ENCODE measurements around the gene ABTB2.

The ABTB2 gene

DNA sequence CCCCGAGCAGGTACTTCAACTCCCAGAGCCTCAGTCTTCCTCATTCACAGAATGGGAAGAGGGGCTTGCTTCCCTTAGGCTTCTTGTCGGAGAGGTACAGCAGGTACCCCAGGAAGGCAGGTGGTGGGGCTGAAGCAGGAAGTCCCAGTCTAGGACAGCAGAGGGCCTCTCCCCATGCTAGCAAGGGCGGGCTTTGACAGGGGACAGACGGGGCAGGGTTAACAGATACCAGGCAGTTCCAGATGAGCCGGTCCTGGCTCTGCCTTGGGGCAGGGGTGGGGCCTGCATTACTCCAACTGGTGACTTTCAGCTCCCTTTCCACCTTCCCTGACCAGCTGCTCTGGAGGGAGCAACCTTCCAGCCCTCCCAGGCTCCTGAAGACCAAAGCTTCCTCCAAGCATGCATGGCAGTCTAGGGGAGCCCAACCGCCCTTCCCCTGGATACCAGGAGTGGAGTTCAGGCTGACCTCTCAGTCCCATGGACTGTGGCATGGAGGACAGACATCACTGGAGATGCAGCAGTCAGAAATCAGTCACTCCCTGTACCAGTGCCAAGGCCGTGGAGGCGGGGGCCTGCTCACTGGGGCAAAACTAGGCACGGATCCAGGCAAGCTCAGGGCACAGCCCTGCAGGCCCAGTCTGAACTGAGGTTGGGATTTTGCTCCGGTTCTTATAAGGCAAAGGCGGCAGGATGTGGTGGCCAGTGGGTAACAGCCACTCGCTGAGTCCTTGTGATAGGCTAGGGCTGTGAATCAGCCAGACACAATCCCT, 191.8 kb downstream of the ABTB2 start:
- TF ChIP-seq POLR2AphosphoS5 (IDR thresholded peaks at IDR 0.05; ENCODE audit: low read depth, low read length): no peak
- no peak for TF ChIP-seq FOXP2 (optimal IDR thresholded peaks at IDR 0.05; ENCODE audit: borderline replicate concordance, extremely low read depth, extremely low read length, insufficient read depth)
- TF ChIP-seq TAF1 (IDR thresholded peaks at IDR 0.05; ENCODE audit: borderline replicate concordance, insufficient read depth, low read length): no peak
- TF ChIP-seq REST (IDR thresholded peaks at IDR 0.05; ENCODE audit: insufficient read depth in 1 of 2, low read depth in 2 of 2, low read length in 2 of 2): no peak
- TF ChIP-seq SIN3A (IDR thresholded peaks at IDR 0.05; ENCODE audit: borderline replicate concordance, insufficient read depth, low read length): no peak

DNA sequence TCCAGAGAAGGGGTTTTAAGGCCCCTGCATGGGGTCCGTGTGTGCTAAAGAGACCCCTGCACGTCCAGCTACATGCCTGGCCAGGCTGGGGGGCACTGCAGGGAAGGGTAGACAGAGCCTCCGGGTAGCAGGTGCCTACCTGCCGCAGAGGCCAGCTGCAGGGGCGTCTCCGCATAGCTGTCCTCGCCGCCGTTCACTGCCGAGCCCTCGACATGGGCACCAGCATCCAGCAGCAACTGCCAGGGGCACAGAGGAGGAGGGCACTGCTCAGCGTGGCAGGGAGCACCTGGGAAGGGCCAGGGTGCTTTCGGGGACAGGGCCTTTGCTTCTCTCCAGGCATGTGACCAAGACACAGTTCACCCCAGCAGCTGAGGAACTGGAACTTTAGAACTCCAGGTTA, 192.7 kb downstream of the ABTB2 start:
- no peak for TF ChIP-seq FOXP2 (optimal IDR thresholded peaks at IDR 0.05; ENCODE audit: borderline replicate concordance, extremely low read depth, extremely low read length, insufficient read depth)

GRCh38 chr11:34162856-34163255, 195.0 kb downstream of the ABTB2 start:
- TF ChIP-seq POLR2AphosphoS5 (IDR thresholded peaks at IDR 0.05; ENCODE audit: low read depth, low read length) (no peak), REST (IDR thresholded peaks at IDR 0.05; ENCODE audit: insufficient read depth in 1 of 2, low read depth in 2 of 2, low read length in 2 of 2) (no peak), SIN3A (IDR thresholded peaks at IDR 0.05; ENCODE audit: borderline replicate concordance, insufficient read depth, low read length) (no peak), FOXP2 (optimal IDR thresholded peaks at IDR 0.05; ENCODE audit: borderline replicate concordance, extremely low read depth, extremely low read length, insufficient read depth) (no peak), TAF1 (IDR thresholded peaks at IDR 0.05; ENCODE audit: borderline replicate concordance, insufficient read depth, low read length) (no peak)

- no peak for TF ChIP-seq FOXP2 (optimal IDR thresholded peaks at IDR 0.05; ENCODE audit: borderline replicate concordance, extremely low read depth, extremely low read length, insufficient read depth)
- no peak for TF ChIP-seq TAF1 (IDR thresholded peaks at IDR 0.05; ENCODE audit: borderline replicate concordance, insufficient read depth, low read length)
- no peak for TF ChIP-seq SIN3A (IDR thresholded peaks at IDR 0.05; ENCODE audit: borderline replicate concordance, insufficient read depth, low read length)
- no peak for TF ChIP-seq POLR2AphosphoS5 (IDR thresholded peaks at IDR 0.05; ENCODE audit: low read depth, low read length)
- TF ChIP-seq REST (IDR thresholded peaks at IDR 0.05; ENCODE audit: insufficient read depth in 1 of 2, low read depth in 2 of 2, low read length in 2 of 2): no peak
Observed at GRCh38 chr11:34162493-34162820, 195.4 kb downstream of the ABTB2 start.

DNA sequence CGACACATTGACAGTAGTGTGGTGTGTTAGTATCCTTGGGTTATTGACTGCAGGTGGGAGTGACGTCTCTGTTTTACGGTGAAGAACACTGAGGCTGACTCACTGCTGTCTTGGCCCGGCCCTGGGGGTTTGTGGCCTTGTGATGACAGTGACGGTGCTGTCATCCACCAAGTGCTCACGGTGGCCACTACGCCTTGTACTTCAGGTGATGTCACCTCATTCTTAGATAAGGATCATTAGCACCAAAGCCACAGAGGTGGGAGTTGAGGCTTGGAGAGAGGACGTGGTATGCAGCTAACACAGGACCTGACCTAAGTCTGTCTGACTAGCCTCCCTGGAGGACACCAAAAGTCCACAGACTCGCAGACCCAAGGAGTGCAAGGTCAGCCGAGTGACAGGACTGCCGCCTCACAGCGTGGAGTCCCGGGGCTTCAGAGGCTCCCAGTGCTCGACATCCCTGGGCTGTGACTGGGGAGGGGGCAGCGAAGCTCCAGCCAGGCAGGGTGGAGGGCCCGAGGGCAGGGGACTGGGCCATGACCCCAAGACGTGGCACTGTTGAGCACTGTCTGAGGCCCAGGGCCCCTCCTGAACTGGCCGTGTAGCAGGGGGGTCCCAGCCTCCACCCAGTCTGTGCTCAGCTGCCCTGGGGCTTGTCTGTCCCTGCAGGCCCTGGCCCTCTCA, 195.9 kb downstream of the ABTB2 start:
- TF ChIP-seq TAF1 (IDR thresholded peaks at IDR 0.05; ENCODE audit: borderline replicate concordance, insufficient read depth, low read length): no peak
- TF ChIP-seq REST (IDR thresholded peaks at IDR 0.05; ENCODE audit: insufficient read depth in 1 of 2, low read depth in 2 of 2, low read length in 2 of 2): no peak
- no peak for TF ChIP-seq SIN3A (IDR thresholded peaks at IDR 0.05; ENCODE audit: borderline replicate concordance, insufficient read depth, low read length)
- TF ChIP-seq FOXP2 (optimal IDR thresholded peaks at IDR 0.05; ENCODE audit: borderline replicate concordance, extremely low read depth, extremely low read length, insufficient read depth): no peak
- TF ChIP-seq POLR2AphosphoS5 (IDR thresholded peaks at IDR 0.05; ENCODE audit: low read depth, low read length): no peak

All from PFSK-1 (cell line).